ENCODE results near the gene KIRREL3. TPM values are rescaled to one million over a fixed set of nuclear protein-coding genes. Genes with fewer than 3 reads are reported as not detected.

The KIRREL3 gene
- polyA plus RNA-seq, 1 of the 3 experiments (the other 2 are of a cell fraction), result 3.7 TPM

GRCh38 chr11:126855536-126855935 lies 145.0 kb downstream of the KIRREL3 start:
- Histone ChIP-seq H3K4me1 (ENCODE audit: control insufficient read depth in 1 of 2, insufficient read depth in 2 of 2, low read depth in 1 of 2, low read length in 1 of 2) (peaks cover 0 to 25% of the 10 kb centered on the region in 2 experiments; a peak in 3 of 4 replicates), H3K9me3 (no peaks in the 10 kb centered on the region), H3K79me2 (ENCODE audit: insufficient read depth) (0 out of 2 replicates have a peak, but pooled peaks cover 3% of the 10 kb centered on the region), H3K4me2 (no peak overlapping the region), H4K20me1 (ENCODE audit: insufficient read depth) (no peaks in the 10 kb centered on the region), H3K36me3 (replicated peaks in 1 of 2; ENCODE audit: control insufficient read depth in 1 of 2, insufficient read depth in 2 of 2, low read length in 1 of 2) (no peaks in the 10 kb centered on the region), H3K4me3 (ENCODE audit: low read depth in 2 of 2, low read length in 1 of 2) (no peak overlapping the region), H2AFZ (ENCODE audit: low read depth) (no peak overlapping the region), H3F3A (replicated peaks; ENCODE audit: insufficient read depth) (peaks cover 8% of the 10 kb centered on the region), H3K9ac (no peak overlapping the region), H3K9me2 (no peaks in the 10 kb centered on the region), H3K27me3 (ENCODE audit: insufficient read depth) (no peaks in the 10 kb centered on the region), H3K27ac (ENCODE audit: low read depth in 2 of 2, low read length in 1 of 2) (no peak overlapping the region)
- POLR2A ChIA-PET, result no interaction called here
- CTCF ChIA-PET, result no interaction called here
- DNase-seq, result no peak
- TF ChIP-seq RFX5 (IDR thresholded peaks at IDR 0.05; ENCODE audit: low read length) (no peak), MXI1 (IDR thresholded peaks at IDR 0.05; ENCODE audit: low read depth, low read length) (no peak), NFIC (IDR thresholded peaks at IDR 0.05; ENCODE audit: borderline replicate concordance) (no peak), GABPA (IDR thresholded peaks at IDR 0.05; ENCODE audit: low read depth) (no peak), RAD21 (IDR thresholded peaks at IDR 0.05; ENCODE audit: low read length) (no peak), GATA2 (CRISPR knock-in tag; IDR thresholded peaks at IDR 0.05) (no peak), JUND (IDR thresholded peaks at IDR 0.05) (no peak), MAX (IDR thresholded peaks at IDR 0.05; ENCODE audit: low read depth) (no peak), POLR2AphosphoS5 (IDR thresholded peaks at IDR 0.05; ENCODE audit: low read depth, low read length) (no peak), IRF3 (IDR thresholded peaks at IDR 0.05; ENCODE audit: low read depth, low read length) (no peak), YY1 (IDR thresholded peaks at IDR 0.05; ENCODE audit: low read depth) (no peak), TCF12 (IDR thresholded peaks at IDR 0.05) (no peak), USF2 (IDR thresholded peaks at IDR 0.05; ENCODE audit: borderline replicate concordance, low read depth, low read length) (no peak)

GRCh38 chr11:126853732-126854131 lies 146.8 kb downstream of the KIRREL3 start:
- no peak overlapping the region for H2AFZ ChIP-seq (ENCODE audit: low read depth)
- POLR2A ChIA-PET, result no interaction called here
- WGBS (ENCODE audit: low lambda C conversion rate), result 46% methylated on average over 2 of the region's 2 CpGs
- no peaks in the 10 kb centered on the region for H3K9me3 ChIP-seq
- no peaks in the 10 kb centered on the region for H3K36me3 ChIP-seq (replicated peaks in 1 of 2; ENCODE audit: control insufficient read depth in 1 of 2, insufficient read depth in 2 of 2, low read length in 1 of 2)
- no peak overlapping the region for H3K9ac ChIP-seq
- DNase-seq, result no peak
- CTCF ChIA-PET, result interaction anchor here (1.5 kb wide), 1 partner anchor 15 kb away, joined by 3 read pairs; no protein-coding TSS in a partner anchor
- no peak overlapping the region for H3K4me3 ChIP-seq (ENCODE audit: low read depth in 2 of 2, low read length in 1 of 2)
- H3F3A ChIP-seq (replicated peaks; ENCODE audit: insufficient read depth), result peaks cover 3% of the 10 kb centered on the region
- peak overlapping the region in 1 of 2 experiments; percentile 54; a peak in 1 of 4 replicates for H3K27ac ChIP-seq (ENCODE audit: low read depth in 2 of 2, low read length in 1 of 2)
- peaks cover 0 to 23% of the 10 kb centered on the region in 2 experiments; a peak in 3 of 4 replicates for H3K4me1 ChIP-seq (ENCODE audit: control insufficient read depth in 1 of 2, insufficient read depth in 2 of 2, low read depth in 1 of 2, low read length in 1 of 2)
- 0 out of 2 replicates have a peak, but pooled peaks cover 3% of the 10 kb centered on the region for H3K79me2 ChIP-seq (ENCODE audit: insufficient read depth)
- no peaks in the 10 kb centered on the region for H3K27me3 ChIP-seq (ENCODE audit: insufficient read depth)
- no peak overlapping the region for H3K4me2 ChIP-seq
- no peaks in the 10 kb centered on the region for H3K9me2 ChIP-seq
- no peaks in the 10 kb centered on the region for H4K20me1 ChIP-seq (ENCODE audit: insufficient read depth)
- no peak for TF ChIP-seq MXI1 (IDR thresholded peaks at IDR 0.05; ENCODE audit: low read depth, low read length)
- no peak for TF ChIP-seq FOXM1 (IDR thresholded peaks at IDR 0.05; ENCODE audit: low read depth)
- TF ChIP-seq GATA2 (CRISPR knock-in tag; IDR thresholded peaks at IDR 0.05), result no peak
- TF ChIP-seq FOXJ3 (CRISPR knock-in tag; IDR thresholded peaks at IDR 0.05), result no peak
- TF ChIP-seq MAX (IDR thresholded peaks at IDR 0.05; ENCODE audit: low read depth), result no peak
- TF ChIP-seq CHD2 (IDR thresholded peaks at IDR 0.05; ENCODE audit: low read length, partially characterized antibody), result no peak
- no peak for TF ChIP-seq IRF3 (IDR thresholded peaks at IDR 0.05; ENCODE audit: low read depth, low read length)
- no peak for TF ChIP-seq SIN3A (IDR thresholded peaks at IDR 0.05; ENCODE audit: borderline replicate concordance, low read depth, low read length)
- TF ChIP-seq RAD21 (IDR thresholded peaks at IDR 0.05; ENCODE audit: low read length), result no peak
- no peak for TF ChIP-seq CTCF (IDR thresholded peaks at IDR 0.05)
- no peak for TF ChIP-seq RXRA (IDR thresholded peaks at IDR 0.05; ENCODE audit: borderline replicate concordance, low read depth)
- no peak for TF ChIP-seq MEF2A (IDR thresholded peaks at IDR 0.05; ENCODE audit: borderline replicate concordance, low read depth)
- no peak for TF ChIP-seq JUND (IDR thresholded peaks at IDR 0.05)
- no peak for TF ChIP-seq FOSL2 (IDR thresholded peaks at IDR 0.05; ENCODE audit: borderline replicate concordance, low read depth)
- TF ChIP-seq TAF1 (IDR thresholded peaks at IDR 0.05; ENCODE audit: borderline replicate concordance, low read depth, low read length), result no peak

Measured in SK-N-SH (cell line).